GM12878 (cell line): Measurements from ENCODE around the gene CCDC28B. TPM values are rescaled to one million over a fixed set of nuclear protein-coding genes. Genes with fewer than 3 reads are reported as not detected.

Source experiments
- ATF7 ChIP-seq: fragments of 450-650 bp; IDR thresholded peaks from 2 replicates; pipeline ENCODE4 v1.6.1; 2016; ENCODE audit warnings: low read depth, mild to moderate bottlenecking
- BCL11A ChIP-seq: IDR thresholded peaks from 2 replicates; pipeline ENCODE4 v1.6.1; 2011; ENCODE audit warnings: low read depth, low read length
- FOS ChIP-seq: IDR thresholded peaks from 3 replicates; pipeline ENCODE4 v1.6.1; 2011; ENCODE audit warnings: borderline replicate concordance; ENCODE audit not compliant: insufficient read length; ENCODE audit errors: extremely low read depth
- FOXK2 ChIP-seq: fragments of 450-650 bp; IDR thresholded peaks from 2 replicates; pipeline ENCODE4 v1.6.1; 2017; ENCODE audit warnings: mild to moderate bottlenecking, moderate library complexity
- HDAC2 ChIP-seq: fragments of 200-600 bp; sonication (generic); IDR thresholded peaks from 2 replicates; pipeline ENCODE4 v1.6.1; 2017
- HDGF ChIP-seq: fragments of 450-650 bp; IDR thresholded peaks from 2 replicates; pipeline ENCODE4 v1.6.1; 2016; ENCODE audit warnings: antibody characterized with exemption
- IKZF1 ChIP-seq: fragments of 450-650 bp; conservative IDR thresholded peaks from 2 replicates; pipeline ENCODE4 v1.6.1; 2017; ENCODE audit warnings: antibody characterized with exemption, mild to moderate bottlenecking
- IKZF2 ChIP-seq, 2 experiments: fragments of 450-650 bp; IDR thresholded peaks; 2 replicates each; pipeline ENCODE4 v1.6.1; 2017; ENCODE audit warnings: mild to moderate bottlenecking in 2 of 2, moderate library complexity in 2 of 2
- NFYB ChIP-seq: IDR thresholded peaks from 2 replicates; pipeline ENCODE4 v1.6.1; 2011; ENCODE audit warnings: low read depth, mild to moderate bottlenecking, low read length, improper control_type of control experiment, moderate library complexity; ENCODE audit not compliant: insufficient read depth
- NRF1 ChIP-seq: conservative IDR thresholded peaks from 2 replicates; pipeline ENCODE4 v1.6.1; 2011; ENCODE audit warnings: mild to moderate bottlenecking, low read depth, low read length, improper control_type of control experiment
- RCOR1 ChIP-seq: conservative IDR thresholded peaks from 2 replicates; pipeline ENCODE4 v1.6.1; 2012; ENCODE audit warnings: low read depth, low read length, improper control_type of control experiment
- SIN3A ChIP-seq: IDR thresholded peaks from 2 replicates; pipeline ENCODE4 v1.6.1; 2012; ENCODE audit warnings: low read depth, low read length, improper control_type of control experiment
- SMARCA5 ChIP-seq: fragments of 450-650 bp; IDR thresholded peaks from 2 replicates; pipeline ENCODE4 v1.6.1; 2017; ENCODE audit warnings: mild to moderate bottlenecking
- SREBF2 ChIP-seq: IDR thresholded peaks from 2 replicates; pipeline ENCODE4 v1.6.1; 2012; ENCODE audit warnings: mild to moderate bottlenecking, low read length
- SRF ChIP-seq, 2 experiments: IDR thresholded peaks; 2 replicates each; pipeline ENCODE4 v1.6.1; 2011; ENCODE audit warnings: low read depth in 2 of 2, low read length in 2 of 2, mild to moderate bottlenecking in 1 of 2, moderate library complexity in 1 of 2
- TARDBP ChIP-seq: IDR thresholded peaks from 2 replicates; pipeline ENCODE4 v1.6.1; 2016; ENCODE audit warnings: borderline replicate concordance
- ZSCAN29 ChIP-seq: fragments of 450-650 bp; IDR thresholded peaks from 2 replicates; pipeline ENCODE4 v1.6.1; 2017; ENCODE audit warnings: mild to moderate bottlenecking, moderate library complexity
- polyA plus RNA-seq, 11 experiments: library from polyadenylated mRNA; depleted of rRNA in 4 of 11; unstranded in 6 of 11; stranded (reverse) in 5 of 11; fragments of >200 nt; fragmentation: Nextera tagmentation in 4 of 11; fragmentation: Illumina TruSeq in 1 of 11; extraction: Ambion mirVana in 4 of 11; extraction: Trizol in 1 of 11; gene quantifications; 1 replicate in 1 of 11; 2 replicates in 10 of 11; pipeline versions ENCODE4 v1.2.1 to v1.2.3, GENCODE V29; 2011 to 2016; ENCODE audit warnings: inconsistent platforms in 2 of 11, missing spikeins in 2 of 11, low read depth in 1 of 11
- total RNA-seq, 4 experiments: library from RNA; depleted of rRNA in 3 of 4; stranded (reverse); fragments of >200 nt in 3 of 4; fragmentation: Illumina TruSeq in 1 of 4; extraction: Trizol in 1 of 4; gene quantifications; 2 replicates each; pipeline versions ENCODE4 v1.2.1 to v1.2.3, GENCODE V29; 2013 to 2021
- TF ChIP-seq, protein P1 (sequence below): fragments of 450-650 bp; IDR thresholded peaks from 2 replicates; pipeline ENCODE4 v1.6.1; 2017; ENCODE audit warnings: borderline replicate concordance
- TF ChIP-seq, protein P2 (sequence below): IDR thresholded peaks from 2 replicates; pipeline ENCODE4 v1.6.1; 2012; ENCODE audit warnings: low read depth, low read length, improper control_type of control experiment

CCDC28B gene
- total and polyA plus RNA-seq, 10 of the 15 experiments (the other 5 are each of a cell fraction or from before 2014, with no cell fraction given) = 10.5 to 135 (median 90.6) TPM

GRCh38 chr1:32247983-32248889 lies 47.8 kb downstream of the CCDC28B start (continued):
- TF ChIP-seq RCOR1 (no peak), ATF7 (no peak), HDGF (peak; percentile 67; the same call in 1 of the 2 replicates), SMARCA5 (peak; percentile 99), SIN3A (no peak), FOS (no peak), SREBF2 (no peak), BCL11A (0 out of 2 replicates have a peak, but pooled peaks have one; percentile 14), ZSCAN29 (no peak), NRF1 (0 out of 2 replicates have a peak, but pooled peaks have one; percentile 14), IKZF1 (peak; percentile 62), FOXK2 (no peak), IKZF2 (IDR thresholded peaks at IDR 0.05) (no peak; a peak in 1 of 4 replicates), TARDBP (no peak), NFYB (no peak), HDAC2 (no peak), SRF (IDR thresholded peaks at IDR 0.05; ENCODE audit: low read depth in 2 of 2, low read length in 2 of 2) (no peak)
- TF ChIP-seq, protein P1, sequence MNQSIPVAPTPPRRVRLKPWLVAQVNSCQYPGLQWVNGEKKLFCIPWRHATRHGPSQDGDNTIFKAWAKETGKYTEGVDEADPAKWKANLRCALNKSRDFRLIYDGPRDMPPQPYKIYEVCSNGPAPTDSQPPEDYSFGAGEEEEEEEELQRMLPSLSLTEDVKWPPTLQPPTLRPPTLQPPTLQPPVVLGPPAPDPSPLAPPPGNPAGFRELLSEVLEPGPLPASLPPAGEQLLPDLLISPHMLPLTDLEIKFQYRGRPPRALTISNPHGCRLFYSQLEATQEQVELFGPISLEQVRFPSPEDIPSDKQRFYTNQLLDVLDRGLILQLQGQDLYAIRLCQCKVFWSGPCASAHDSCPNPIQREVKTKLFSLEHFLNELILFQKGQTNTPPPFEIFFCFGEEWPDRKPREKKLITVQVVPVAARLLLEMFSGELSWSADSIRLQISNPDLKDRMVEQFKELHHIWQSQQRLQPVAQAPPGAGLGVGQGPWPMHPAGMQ = no peak
- TF ChIP-seq, protein P2, sequence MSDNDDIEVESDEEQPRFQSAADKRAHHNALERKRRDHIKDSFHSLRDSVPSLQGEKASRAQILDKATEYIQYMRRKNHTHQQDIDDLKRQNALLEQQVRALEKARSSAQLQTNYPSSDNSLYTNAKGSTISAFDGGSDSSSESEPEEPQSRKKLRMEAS = no peak
